ENCODE results near the gene L3MBTL3.

DNA sequence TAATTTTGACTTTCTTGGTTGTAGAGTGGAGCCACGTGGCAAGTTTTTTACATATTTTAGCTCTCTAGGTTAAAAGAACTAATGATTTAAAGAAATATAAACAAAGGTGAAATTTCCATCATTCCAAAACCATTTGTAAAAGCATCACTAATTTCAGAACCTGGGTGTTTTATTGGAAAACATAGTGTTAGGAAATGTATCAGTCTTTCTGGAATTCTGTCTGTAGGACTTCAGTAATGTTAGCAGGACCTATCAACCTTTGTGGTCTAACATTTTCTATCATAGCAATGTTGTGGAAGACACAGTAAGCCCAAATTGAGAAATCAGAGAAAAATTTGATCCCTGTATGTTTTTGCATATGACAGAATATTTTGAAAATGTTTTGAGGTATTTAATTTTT lies 28.3 kb downstream of the L3MBTL3 start:
- TF ChIP-seq, protein P1, sequence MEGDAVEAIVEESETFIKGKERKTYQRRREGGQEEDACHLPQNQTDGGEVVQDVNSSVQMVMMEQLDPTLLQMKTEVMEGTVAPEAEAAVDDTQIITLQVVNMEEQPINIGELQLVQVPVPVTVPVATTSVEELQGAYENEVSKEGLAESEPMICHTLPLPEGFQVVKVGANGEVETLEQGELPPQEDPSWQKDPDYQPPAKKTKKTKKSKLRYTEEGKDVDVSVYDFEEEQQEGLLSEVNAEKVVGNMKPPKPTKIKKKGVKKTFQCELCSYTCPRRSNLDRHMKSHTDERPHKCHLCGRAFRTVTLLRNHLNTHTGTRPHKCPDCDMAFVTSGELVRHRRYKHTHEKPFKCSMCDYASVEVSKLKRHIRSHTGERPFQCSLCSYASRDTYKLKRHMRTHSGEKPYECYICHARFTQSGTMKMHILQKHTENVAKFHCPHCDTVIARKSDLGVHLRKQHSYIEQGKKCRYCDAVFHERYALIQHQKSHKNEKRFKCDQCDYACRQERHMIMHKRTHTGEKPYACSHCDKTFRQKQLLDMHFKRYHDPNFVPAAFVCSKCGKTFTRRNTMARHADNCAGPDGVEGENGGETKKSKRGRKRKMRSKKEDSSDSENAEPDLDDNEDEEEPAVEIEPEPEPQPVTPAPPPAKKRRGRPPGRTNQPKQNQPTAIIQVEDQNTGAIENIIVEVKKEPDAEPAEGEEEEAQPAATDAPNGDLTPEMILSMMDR (IDR thresholded peaks at IDR 0.05): no peak
- no peak for TF ChIP-seq POLR2A (IDR thresholded peaks at IDR 0.05)

All from thyroid gland (tissue), 4 donors.